Measurements from ENCODE around the gene MEI1. TPM values are rescaled to one million over a fixed set of nuclear protein-coding genes. Genes with fewer than 3 reads are reported as not detected.

The MEI1 gene
- polyA plus RNA-seq, 1 donor from 2014 or later, result not detected

DNA sequence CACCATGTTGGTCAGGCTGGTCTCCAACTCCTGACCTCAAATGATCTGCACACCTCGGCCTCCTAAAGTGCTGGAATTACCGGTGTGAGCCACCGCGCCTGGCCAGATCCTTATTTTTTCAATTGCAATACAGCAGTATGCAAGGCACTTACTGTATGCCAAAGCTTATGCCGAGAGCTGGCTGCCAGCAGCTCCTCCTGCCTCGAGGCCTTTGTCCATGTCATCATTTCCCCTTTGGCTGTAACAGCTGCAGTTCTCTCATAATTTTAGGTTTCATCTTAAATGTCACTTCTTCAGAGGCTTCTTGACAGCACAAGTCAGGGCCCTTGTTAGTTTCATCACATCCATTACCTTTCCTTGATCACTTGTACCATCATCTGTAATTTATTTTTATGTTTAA lies 132.1 kb downstream of the MEI1 start:
- peak overlapping the region; percentile 18 for H3K9ac ChIP-seq (ENCODE audit: low read length)
- H3K27me3 ChIP-seq (ENCODE audit: insufficient read depth, low read depth, low read length), result no peaks in the 10 kb centered on the region
- H3K4me2 ChIP-seq (ENCODE audit: low read length), result no peak overlapping the region
- TF ChIP-seq, protein P1, sequence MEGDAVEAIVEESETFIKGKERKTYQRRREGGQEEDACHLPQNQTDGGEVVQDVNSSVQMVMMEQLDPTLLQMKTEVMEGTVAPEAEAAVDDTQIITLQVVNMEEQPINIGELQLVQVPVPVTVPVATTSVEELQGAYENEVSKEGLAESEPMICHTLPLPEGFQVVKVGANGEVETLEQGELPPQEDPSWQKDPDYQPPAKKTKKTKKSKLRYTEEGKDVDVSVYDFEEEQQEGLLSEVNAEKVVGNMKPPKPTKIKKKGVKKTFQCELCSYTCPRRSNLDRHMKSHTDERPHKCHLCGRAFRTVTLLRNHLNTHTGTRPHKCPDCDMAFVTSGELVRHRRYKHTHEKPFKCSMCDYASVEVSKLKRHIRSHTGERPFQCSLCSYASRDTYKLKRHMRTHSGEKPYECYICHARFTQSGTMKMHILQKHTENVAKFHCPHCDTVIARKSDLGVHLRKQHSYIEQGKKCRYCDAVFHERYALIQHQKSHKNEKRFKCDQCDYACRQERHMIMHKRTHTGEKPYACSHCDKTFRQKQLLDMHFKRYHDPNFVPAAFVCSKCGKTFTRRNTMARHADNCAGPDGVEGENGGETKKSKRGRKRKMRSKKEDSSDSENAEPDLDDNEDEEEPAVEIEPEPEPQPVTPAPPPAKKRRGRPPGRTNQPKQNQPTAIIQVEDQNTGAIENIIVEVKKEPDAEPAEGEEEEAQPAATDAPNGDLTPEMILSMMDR (IDR thresholded peaks at IDR 0.05; ENCODE audit: poor library complexity, severe bottlenecking), result no peak
- TF ChIP-seq TAF1 (IDR thresholded peaks at IDR 0.05; ENCODE audit: low read depth) (no peak), EP300 (conservative IDR thresholded peaks at IDR 0.05; ENCODE audit: poor library complexity, severe bottlenecking) (no peak), EZH2 (IDR thresholded peaks at IDR 0.05; ENCODE audit: borderline replicate concordance, insufficient read depth, low read length, poor library complexity, severe bottlenecking) (no peak)
- H3K36me3 ChIP-seq (ENCODE audit: insufficient read depth, low read length), result peaks cover 2% of the 10 kb centered on the region
- H2AFZ ChIP-seq (ENCODE audit: low read depth, low read length), result no peak overlapping the region
- peaks cover 4% of the 10 kb centered on the region for H3F3A ChIP-seq (ENCODE audit: insufficient read depth, low read length, poor library complexity, severe bottlenecking)
- H3K9me3 ChIP-seq (ENCODE audit: low read length), result no peaks in the 10 kb centered on the region
- no peaks in the 10 kb centered on the region for H4K20me1 ChIP-seq (ENCODE audit: insufficient read depth)
- H3K79me2 ChIP-seq (replicated peaks; ENCODE audit: insufficient read depth, low read length), result peaks cover 33% of the 10 kb centered on the region
- peak overlapping the region; percentile 99 for H3K27ac ChIP-seq (ENCODE audit: low read length)
- H3K4me3 ChIP-seq (ENCODE audit: low read length), result peak overlapping the region; percentile 98
- no peaks in the 10 kb centered on the region for H3K9me2 ChIP-seq (ENCODE audit: insufficient read depth, low read length)

- no peaks in the 10 kb centered on the region for H3K27me3 ChIP-seq (ENCODE audit: insufficient read depth, low read depth, low read length)
- H3K9me2 ChIP-seq (ENCODE audit: insufficient read depth, low read length), result no peaks in the 10 kb centered on the region
- peak overlapping the region; percentile 98 for H3K4me3 ChIP-seq (ENCODE audit: low read length)
- H4K20me1 ChIP-seq (ENCODE audit: insufficient read depth), result no peaks in the 10 kb centered on the region
- no peak for TF ChIP-seq RAD21 (conservative IDR thresholded peaks at IDR 0.05)
- TF ChIP-seq MXI1 (conservative IDR thresholded peaks at IDR 0.05; ENCODE audit: poor library complexity, severe bottlenecking), result no peak
- TF ChIP-seq POLR2AphosphoS5 (IDR thresholded peaks at IDR 0.05), result no peak
- no peak for TF ChIP-seq EZH2 (IDR thresholded peaks at IDR 0.05; ENCODE audit: borderline replicate concordance, insufficient read depth, low read length, poor library complexity, severe bottlenecking)
- TF ChIP-seq, protein P2, sequence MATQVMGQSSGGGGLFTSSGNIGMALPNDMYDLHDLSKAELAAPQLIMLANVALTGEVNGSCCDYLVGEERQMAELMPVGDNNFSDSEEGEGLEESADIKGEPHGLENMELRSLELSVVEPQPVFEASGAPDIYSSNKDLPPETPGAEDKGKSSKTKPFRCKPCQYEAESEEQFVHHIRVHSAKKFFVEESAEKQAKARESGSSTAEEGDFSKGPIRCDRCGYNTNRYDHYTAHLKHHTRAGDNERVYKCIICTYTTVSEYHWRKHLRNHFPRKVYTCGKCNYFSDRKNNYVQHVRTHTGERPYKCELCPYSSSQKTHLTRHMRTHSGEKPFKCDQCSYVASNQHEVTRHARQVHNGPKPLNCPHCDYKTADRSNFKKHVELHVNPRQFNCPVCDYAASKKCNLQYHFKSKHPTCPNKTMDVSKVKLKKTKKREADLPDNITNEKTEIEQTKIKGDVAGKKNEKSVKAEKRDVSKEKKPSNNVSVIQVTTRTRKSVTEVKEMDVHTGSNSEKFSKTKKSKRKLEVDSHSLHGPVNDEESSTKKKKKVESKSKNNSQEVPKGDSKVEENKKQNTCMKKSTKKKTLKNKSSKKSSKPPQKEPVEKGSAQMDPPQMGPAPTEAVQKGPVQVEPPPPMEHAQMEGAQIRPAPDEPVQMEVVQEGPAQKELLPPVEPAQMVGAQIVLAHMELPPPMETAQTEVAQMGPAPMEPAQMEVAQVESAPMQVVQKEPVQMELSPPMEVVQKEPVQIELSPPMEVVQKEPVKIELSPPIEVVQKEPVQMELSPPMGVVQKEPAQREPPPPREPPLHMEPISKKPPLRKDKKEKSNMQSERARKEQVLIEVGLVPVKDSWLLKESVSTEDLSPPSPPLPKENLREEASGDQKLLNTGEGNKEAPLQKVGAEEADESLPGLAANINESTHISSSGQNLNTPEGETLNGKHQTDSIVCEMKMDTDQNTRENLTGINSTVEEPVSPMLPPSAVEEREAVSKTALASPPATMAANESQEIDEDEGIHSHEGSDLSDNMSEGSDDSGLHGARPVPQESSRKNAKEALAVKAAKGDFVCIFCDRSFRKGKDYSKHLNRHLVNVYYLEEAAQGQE (IDR thresholded peaks at IDR 0.05; ENCODE audit: borderline replicate concordance), result no peak
- TF ChIP-seq, protein P1 (IDR thresholded peaks at IDR 0.05; ENCODE audit: poor library complexity, severe bottlenecking), result no peak
- no peak for TF ChIP-seq SMC3 (conservative IDR thresholded peaks at IDR 0.05; ENCODE audit: poor library complexity)
- TF ChIP-seq EP300 (conservative IDR thresholded peaks at IDR 0.05; ENCODE audit: poor library complexity, severe bottlenecking), result no peak
- no peak for TF ChIP-seq TAF1 (IDR thresholded peaks at IDR 0.05; ENCODE audit: low read depth)
- peak overlapping the region; percentile 68 for H2AFZ ChIP-seq (ENCODE audit: low read depth, low read length)
- H3K9me3 ChIP-seq (ENCODE audit: low read length), result no peaks in the 10 kb centered on the region
- H3K9ac ChIP-seq (ENCODE audit: low read length), result peak overlapping the region; percentile 98
- H3K79me2 ChIP-seq (replicated peaks; ENCODE audit: insufficient read depth, low read length), result peaks cover 39% of the 10 kb centered on the region
- H3F3A ChIP-seq (ENCODE audit: insufficient read depth, low read length, poor library complexity, severe bottlenecking), result peaks cover 4% of the 10 kb centered on the region
- peaks cover 7% of the 10 kb centered on the region for H3K36me3 ChIP-seq (ENCODE audit: insufficient read depth, low read length)
- peak overlapping the region; percentile 99 for H3K27ac ChIP-seq (ENCODE audit: low read length)
- H3K4me2 ChIP-seq (ENCODE audit: low read length), result peak overlapping the region; percentile 71
These were observed 132.7 kb downstream of the MEI1 start for GRCh38 chr22:41831828-41832552.
